Left lung (tissue), 10 donors: ENCODE results near the gene PDE1C. TPM values are rescaled to one million over a fixed set of nuclear protein-coding genes. Genes with fewer than 3 reads are reported as not detected.
A peak's percentile ranks its signal among the peaks of the same experiment; 100 is the strongest.
"Not testable (repeated sequence)": the region's sequence is repeated elsewhere in the genome, so short reads cannot be mapped to it uniquely, and the experiment has no call there.

Source experiments
- ATAC-seq: fragments of 200-7000 bp; cut with Tn5 transposase; one replicate; pipeline ENCODE4 v1.9.1; 2020; ENCODE audit warnings: moderate library complexity
- DNase-seq, 4 donors: peaks; one replicate each; pipeline ENCODE4 v3.0.0-alpha.2; 2013 to 2020
- H3K27ac ChIP-seq, 2 donors: fragments of 200-600 bp; sonication (generic) in 1 of 2; one replicate each; pipeline versions ENCODE4 v1.5.0 to v1.8.0; 2020 to 2021
- H3K27me3 ChIP-seq, 2 donors: fragments of 200-600 bp; sonication (generic) in 1 of 2; one replicate each; pipeline versions ENCODE4 v1.5.0 to v1.8.0; 2020 to 2021
- H3K36me3 ChIP-seq, 2 donors: fragments of 200-600 bp; sonication (generic) in 1 of 2; one replicate each; pipeline versions ENCODE4 v1.5.0 to v1.8.0; 2020 to 2021
- H3K4me1 ChIP-seq, 2 donors: fragments of 200-600 bp; one replicate each; pipeline ENCODE4 v1.8.0; 2021
- H3K4me3 ChIP-seq, 2 donors: fragments of 200-600 bp; sonication (generic) in 1 of 2; one replicate each; pipeline versions ENCODE4 v1.5.0 to v1.8.0; 2020 to 2021; ENCODE audit warnings: mild to moderate bottlenecking in 1 of 2
- H3K9me3 ChIP-seq, 2 donors: fragments of 200-600 bp; sonication (generic) in 1 of 2; one replicate each; pipeline versions ENCODE4 v1.5.0 to v1.8.0; 2020 to 2021
- intact Hi-C, 2 donors: fragments of 100-400 bp; cut with DNase I; formaldehyde crosslinking; loops; one replicate each; pipeline versions ENCODE4 v1.11.2 to v1.14.2; 2022
- polyA plus RNA-seq, 6 donors: library from polyadenylated mRNA; unstranded; fragments of 120-200 nt; gene quantifications; one replicate each; pipeline ENCODE4 v1.2.1, GENCODE V29; 2013; ENCODE audit not compliant: insufficient read length in 6 of 6
- total RNA-seq, 2 donors: library from RNA; stranded (reverse); fragmentation: NEBNext Ultra II Directional; extraction: Animal tissue kit (Norgen Biotek cat#: 25700); gene quantifications; one replicate each; pipeline ENCODE4 v1.2.1, GENCODE V29; 2021
- TF ChIP-seq, protein P1 (sequence below), 2 donors: fragments of 200-600 bp; sonication (generic) in 1 of 2; IDR thresholded peaks; one replicate each; pipeline versions ENCODE4 v1.5.0 to v1.8.0; 2021; ENCODE audit warnings: antibody characterized with exemption in 2 of 2
- donor health status: DM: no; HTN: yes; CAD: no.
- donor health status: DM: no; HTN: no; CAD: no.

Gene PDE1C
- total and polyA plus RNA-seq, 8 donors: 2.0 to 13.8 (median 3.9) TPM

DNA sequence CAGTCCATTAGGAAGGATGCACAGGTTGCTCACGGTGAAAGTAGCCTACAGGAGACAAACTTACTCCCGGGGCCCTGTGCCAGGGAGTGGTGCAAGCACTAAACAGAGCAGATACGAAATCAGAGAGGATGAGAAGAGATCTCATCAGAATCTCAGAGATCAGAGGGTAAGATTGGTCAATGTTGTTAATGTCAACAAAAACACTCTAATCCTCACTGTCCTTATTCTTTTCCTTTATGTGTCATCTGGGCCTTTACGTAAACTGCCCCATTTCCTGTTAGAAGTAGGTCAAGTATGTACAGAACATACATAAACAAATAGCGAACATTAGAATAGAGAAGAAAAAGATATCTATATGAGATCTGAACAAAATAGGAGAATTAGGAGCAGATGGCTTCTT is 220.1 kb downstream of the PDE1C start:
- TF ChIP-seq, protein P1, sequence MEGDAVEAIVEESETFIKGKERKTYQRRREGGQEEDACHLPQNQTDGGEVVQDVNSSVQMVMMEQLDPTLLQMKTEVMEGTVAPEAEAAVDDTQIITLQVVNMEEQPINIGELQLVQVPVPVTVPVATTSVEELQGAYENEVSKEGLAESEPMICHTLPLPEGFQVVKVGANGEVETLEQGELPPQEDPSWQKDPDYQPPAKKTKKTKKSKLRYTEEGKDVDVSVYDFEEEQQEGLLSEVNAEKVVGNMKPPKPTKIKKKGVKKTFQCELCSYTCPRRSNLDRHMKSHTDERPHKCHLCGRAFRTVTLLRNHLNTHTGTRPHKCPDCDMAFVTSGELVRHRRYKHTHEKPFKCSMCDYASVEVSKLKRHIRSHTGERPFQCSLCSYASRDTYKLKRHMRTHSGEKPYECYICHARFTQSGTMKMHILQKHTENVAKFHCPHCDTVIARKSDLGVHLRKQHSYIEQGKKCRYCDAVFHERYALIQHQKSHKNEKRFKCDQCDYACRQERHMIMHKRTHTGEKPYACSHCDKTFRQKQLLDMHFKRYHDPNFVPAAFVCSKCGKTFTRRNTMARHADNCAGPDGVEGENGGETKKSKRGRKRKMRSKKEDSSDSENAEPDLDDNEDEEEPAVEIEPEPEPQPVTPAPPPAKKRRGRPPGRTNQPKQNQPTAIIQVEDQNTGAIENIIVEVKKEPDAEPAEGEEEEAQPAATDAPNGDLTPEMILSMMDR (IDR thresholded peaks at IDR 0.05): no peak
- H3K4me3 ChIP-seq: no peak overlapping the region
- ATAC-seq: no peak
- no peaks in the 10 kb centered on the region for H3K36me3 ChIP-seq
- peaks cover 0 to 3% of the 10 kb centered on the region in 2 donors for H3K9me3 ChIP-seq
- no peak overlapping the region for H3K27ac ChIP-seq
- no peaks in the 10 kb centered on the region for H3K27me3 ChIP-seq
- no peaks in the 10 kb centered on the region for H3K4me1 ChIP-seq
- intact Hi-C loops: no loop called here
- DNase-seq: no peak

DNA sequence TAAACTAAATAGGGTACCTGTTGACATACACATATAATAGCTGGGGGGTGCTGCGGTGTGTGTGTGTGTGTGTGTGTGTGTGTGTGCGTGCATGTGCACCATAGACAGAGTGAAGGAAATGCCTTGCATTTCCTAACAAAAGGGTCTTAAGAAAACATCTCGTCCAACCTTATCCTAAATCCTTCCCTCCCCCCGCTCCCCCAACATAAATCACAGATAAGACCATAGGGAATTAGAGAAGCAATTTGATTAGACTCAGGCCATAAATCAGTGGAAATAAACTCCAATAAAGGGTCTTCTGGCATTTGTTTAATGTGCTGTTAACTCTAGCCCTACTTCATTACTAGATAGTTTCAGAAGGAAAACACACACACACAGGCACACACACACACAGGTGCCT is 234.7 kb downstream of the PDE1C start:
- intact Hi-C loops: no loop called here
- H3K27me3 ChIP-seq: no peaks in the 10 kb centered on the region
- H3K9me3 ChIP-seq: peaks cover 0 to 6% of the 10 kb centered on the region in 2 donors
- no peaks in the 10 kb centered on the region for H3K36me3 ChIP-seq
- ATAC-seq (no peak), DNase-seq (no peak)
- H3K27ac ChIP-seq: no peak overlapping the region
- TF ChIP-seq, protein P1 (IDR thresholded peaks at IDR 0.05): no peak
- no peak overlapping the region for H3K4me3 ChIP-seq
- no peaks in the 10 kb centered on the region for H3K4me1 ChIP-seq

DNA sequence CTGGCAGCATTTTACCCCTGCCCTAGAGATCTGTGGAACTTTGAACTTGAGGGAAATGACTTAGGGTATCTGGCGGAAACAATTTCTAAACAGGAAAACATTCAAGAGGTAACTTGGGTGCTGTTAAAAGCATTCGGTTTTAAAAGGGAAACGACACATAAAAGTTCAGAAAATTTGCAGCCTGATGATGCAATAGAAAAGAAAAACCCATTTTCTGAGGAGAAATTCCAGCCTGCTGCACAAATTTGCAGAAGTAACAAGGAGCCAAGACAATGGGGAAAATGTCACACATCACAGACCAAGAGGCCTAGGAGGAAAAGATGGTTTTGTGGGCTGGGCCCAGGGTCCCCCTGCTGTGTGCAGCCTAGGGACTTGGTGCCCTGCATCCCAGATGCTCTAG is 236.6 kb downstream of the PDE1C start:
- intact Hi-C loops, H3K36me3 ChIP-seq, H3K4me1 ChIP-seq, H3K4me3 ChIP-seq, H3K27me3 ChIP-seq, DNase-seq, H3K9me3 ChIP-seq, ATAC-seq: not testable (repeated sequence)
- H3K27ac ChIP-seq: peak overlapping the region in 1 of 2 donors; percentile 28

DNA sequence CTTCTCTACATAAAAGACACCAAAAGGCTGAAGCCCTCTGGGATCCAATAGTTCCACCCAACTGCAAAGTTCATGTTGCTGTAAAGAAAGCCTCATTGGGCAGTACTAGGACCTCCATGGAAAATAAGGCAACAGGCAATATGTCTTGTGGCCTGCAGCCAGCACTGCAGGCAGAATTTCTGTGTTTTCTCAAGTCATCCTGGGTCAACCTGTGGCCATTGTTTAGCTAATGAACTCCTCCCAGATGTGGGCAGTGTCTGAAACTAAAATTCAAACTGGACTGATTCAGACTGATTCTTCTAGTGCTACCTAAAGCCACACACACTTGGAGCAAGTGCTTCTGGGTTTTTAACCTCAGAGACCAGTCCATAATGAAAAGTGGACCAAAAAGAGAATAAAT is 241.7 kb downstream of the PDE1C start:
- intact Hi-C loops: no loop called here
- DNase-seq (no peak), ATAC-seq (no peak)
- Histone ChIP-seq H3K4me1 (no peaks in the 10 kb centered on the region), H3K9me3 (no peaks in the 10 kb centered on the region), H3K36me3 (no peaks in the 10 kb centered on the region), H3K27me3 (no peaks in the 10 kb centered on the region), H3K4me3 (no peak overlapping the region), H3K27ac (no peak overlapping the region)
- TF ChIP-seq, protein P1 (IDR thresholded peaks at IDR 0.05): no peak

DNA sequence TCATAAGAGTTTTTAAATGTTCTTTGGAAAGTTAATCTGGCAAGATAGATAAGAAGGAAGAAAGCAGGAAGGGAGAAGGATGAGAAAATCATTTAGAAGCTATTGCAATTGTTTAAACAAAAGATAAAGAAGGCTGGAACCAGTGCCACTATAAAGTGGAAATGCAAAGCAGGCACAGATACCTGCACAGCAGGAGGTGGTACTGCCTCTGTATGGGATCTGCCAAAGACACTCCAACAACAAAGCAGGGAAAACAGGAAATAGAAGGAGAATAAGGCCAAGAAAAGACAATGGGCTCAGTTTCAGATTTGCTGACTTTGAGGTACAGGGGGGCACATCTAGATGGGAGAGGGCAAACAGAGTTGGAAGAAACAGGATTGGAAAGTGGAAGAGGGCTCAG is 244.6 kb downstream of the PDE1C start:
- ATAC-seq (no peak), DNase-seq (no peak)
- intact Hi-C loops: no loop called here
- H3K27me3 ChIP-seq: no peaks in the 10 kb centered on the region
- TF ChIP-seq, protein P1 (IDR thresholded peaks at IDR 0.05): no peak
- peaks cover 0 to 3% of the 10 kb centered on the region in 2 donors for H3K36me3 ChIP-seq
- no peaks in the 10 kb centered on the region for H3K9me3 ChIP-seq
- no peak overlapping the region for H3K4me3 ChIP-seq
- no peaks in the 10 kb centered on the region for H3K4me1 ChIP-seq
- no peak overlapping the region for H3K27ac ChIP-seq

DNA sequence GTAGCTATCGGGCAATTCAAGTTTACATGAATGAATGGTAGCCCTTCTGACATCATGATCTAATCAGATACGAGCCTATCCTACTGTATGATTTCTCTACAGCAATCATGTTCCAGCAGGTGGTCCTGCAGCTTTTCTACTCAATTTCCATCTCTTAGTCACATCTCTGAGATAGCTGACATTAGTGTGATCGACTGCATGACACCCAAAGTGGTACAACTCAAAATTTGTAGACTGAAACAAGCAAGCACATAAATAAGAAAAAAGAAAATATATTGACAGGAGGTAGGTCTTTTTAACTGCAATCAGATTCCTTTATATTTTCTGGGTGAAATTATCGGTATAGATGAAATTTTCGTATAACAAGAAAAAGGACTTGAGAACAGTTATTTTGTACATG is 251.2 kb downstream of the PDE1C start:
- H3K4me3 ChIP-seq: no peak overlapping the region
- DNase-seq (no peak), ATAC-seq (no peak)
- H3K4me1 ChIP-seq: no peaks in the 10 kb centered on the region
- intact Hi-C loops: no loop called here
- TF ChIP-seq, protein P1 (IDR thresholded peaks at IDR 0.05): no peak
- no peaks in the 10 kb centered on the region for H3K9me3 ChIP-seq
- H3K27me3 ChIP-seq: no peaks in the 10 kb centered on the region
- no peak overlapping the region for H3K27ac ChIP-seq
- H3K36me3 ChIP-seq: peaks cover 0 to 3% of the 10 kb centered on the region in 2 donors
